ENCODE data around the gene ANKRD6. TPM values are rescaled to one million over a fixed set of nuclear protein-coding genes. Genes with fewer than 3 reads are reported as not detected.

ANKRD6 gene
- total RNA-seq, 1 experiment from 2014 or later = 5.6 TPM

DNA sequence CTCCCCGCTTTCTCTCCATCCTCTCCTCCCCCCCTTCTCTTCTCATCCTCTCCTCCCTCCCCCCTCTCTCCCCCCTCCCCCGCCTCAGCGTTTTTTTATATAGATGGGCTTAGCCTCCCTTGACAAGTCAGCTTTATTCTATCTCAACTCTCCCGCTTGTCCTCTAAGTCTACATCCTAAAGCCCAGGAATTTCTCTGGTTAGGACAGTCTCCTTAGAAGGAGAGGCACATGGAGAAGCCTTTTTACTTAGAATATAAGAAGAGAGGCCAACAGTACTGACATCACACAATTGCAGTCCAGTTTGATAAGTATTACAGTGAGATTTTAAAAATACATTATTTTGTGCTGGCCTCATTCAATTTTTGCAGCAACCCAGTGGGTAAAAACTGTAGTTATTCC lies 122.1 kb downstream of the ANKRD6 start:
- no peak overlapping the region for H3K4me3 Mint-ChIP-seq
- TF ChIP-seq, protein P1, sequence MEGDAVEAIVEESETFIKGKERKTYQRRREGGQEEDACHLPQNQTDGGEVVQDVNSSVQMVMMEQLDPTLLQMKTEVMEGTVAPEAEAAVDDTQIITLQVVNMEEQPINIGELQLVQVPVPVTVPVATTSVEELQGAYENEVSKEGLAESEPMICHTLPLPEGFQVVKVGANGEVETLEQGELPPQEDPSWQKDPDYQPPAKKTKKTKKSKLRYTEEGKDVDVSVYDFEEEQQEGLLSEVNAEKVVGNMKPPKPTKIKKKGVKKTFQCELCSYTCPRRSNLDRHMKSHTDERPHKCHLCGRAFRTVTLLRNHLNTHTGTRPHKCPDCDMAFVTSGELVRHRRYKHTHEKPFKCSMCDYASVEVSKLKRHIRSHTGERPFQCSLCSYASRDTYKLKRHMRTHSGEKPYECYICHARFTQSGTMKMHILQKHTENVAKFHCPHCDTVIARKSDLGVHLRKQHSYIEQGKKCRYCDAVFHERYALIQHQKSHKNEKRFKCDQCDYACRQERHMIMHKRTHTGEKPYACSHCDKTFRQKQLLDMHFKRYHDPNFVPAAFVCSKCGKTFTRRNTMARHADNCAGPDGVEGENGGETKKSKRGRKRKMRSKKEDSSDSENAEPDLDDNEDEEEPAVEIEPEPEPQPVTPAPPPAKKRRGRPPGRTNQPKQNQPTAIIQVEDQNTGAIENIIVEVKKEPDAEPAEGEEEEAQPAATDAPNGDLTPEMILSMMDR (conservative IDR thresholded peaks at IDR 0.05) = no peak
- peaks cover 7% of the 10 kb centered on the region for H3K27me3 Mint-ChIP-seq (ENCODE audit: low read depth)
- H3K4me1 Mint-ChIP-seq = peaks cover 20 to 29% of the 10 kb centered on the region in 2 experiments
- H3K4me1 ChIP-seq (ENCODE audit: insufficient read depth, low read length) = peaks cover 5% of the 10 kb centered on the region; the same call in 1 of the 2 replicates
- H3K23ac ChIP-seq (ENCODE audit: insufficient read length, low read depth, low read length) = no peak overlapping the region
- no peak overlapping the region for H3K4ac ChIP-seq (ENCODE audit: low read depth, low read length)
- no peaks in the 10 kb centered on the region for H3K27me3 ChIP-seq (ENCODE audit: insufficient read depth, low read length)
- no peak overlapping the region for H2BK120ac ChIP-seq (ENCODE audit: low read depth, low read length, poor library complexity, severe bottlenecking)
- no peak overlapping the region for H4K91ac ChIP-seq (ENCODE audit: insufficient read length, low read depth, low read length)
- H4K20me1 ChIP-seq (ENCODE audit: control insufficient read depth, insufficient read depth, insufficient read length) = no peaks in the 10 kb centered on the region
- no peaks in the 10 kb centered on the region for H3K23me2 ChIP-seq (ENCODE audit: insufficient read length, low read depth, low read length, poor library complexity, severe bottlenecking)
- H3T11ph ChIP-seq (ENCODE audit: low read length) = no peak overlapping the region
- no peaks in the 10 kb centered on the region for H3K79me2 ChIP-seq (ENCODE audit: insufficient read depth, low read length)
- H3K9ac ChIP-seq (ENCODE audit: extremely low read depth, insufficient read length, low read length) = no peak overlapping the region
- no peak overlapping the region for H2BK5ac ChIP-seq (ENCODE audit: insufficient read length, low read length)
- no peak overlapping the region for H2BK12ac ChIP-seq (ENCODE audit: insufficient read length, low read depth, low read length)
- no peaks in the 10 kb centered on the region for H3K9me3 ChIP-seq (ENCODE audit: control insufficient read depth, low read depth, low read length)
- H3K36me3 Mint-ChIP-seq (ENCODE audit: insufficient read depth in 1 of 3, low read depth in 3 of 3) = peaks cover 5 to 14% (median 9%) of the 10 kb centered on the region in 3 experiments; a peak in 6 of 7 replicates
- no peak overlapping the region for H3K27ac ChIP-seq (ENCODE audit: insufficient read length, low read depth, low read length)
- no peak overlapping the region for H3K27ac Mint-ChIP-seq
- H2BK20ac ChIP-seq (ENCODE audit: low read depth, low read length, poor library complexity, severe bottlenecking) = no peak overlapping the region
- no peak overlapping the region for H3K56ac ChIP-seq (ENCODE audit: insufficient read length, low read depth, low read length)
- H3K18ac ChIP-seq (ENCODE audit: insufficient read length, low read depth, low read length) = no peak overlapping the region
- no peak for DNase-seq
- H3K4me2 ChIP-seq (ENCODE audit: insufficient read depth, insufficient read length, low read length) = no peak overlapping the region
- peaks cover 21 to 23% of the 10 kb centered on the region in 2 experiments for H3K9me3 Mint-ChIP-seq
- H2AFZ ChIP-seq (ENCODE audit: low read length) = no peak overlapping the region
- H3K79me1 ChIP-seq (ENCODE audit: insufficient read depth, low read depth, low read length, poor library complexity, severe bottlenecking) = no peaks in the 10 kb centered on the region
- H4K5ac ChIP-seq (ENCODE audit: insufficient read length, low read depth, low read length) = no peak overlapping the region
- H4K8ac ChIP-seq (replicated peaks; ENCODE audit: insufficient read length, low read depth, low read length) = no peak overlapping the region
- H3K14ac ChIP-seq (ENCODE audit: insufficient read depth, low read length) = no peak overlapping the region
- no CpG with 5 or more reads among the region's 4 CpGs for WGBS (ENCODE audit: extremely low coverage, insufficient read length, low lambda C conversion rate)
- no peak overlapping the region for H2BK15ac ChIP-seq (ENCODE audit: low read depth, low read length)
- H2AK5ac ChIP-seq (ENCODE audit: insufficient read length, low read length) = no peak overlapping the region
